ENCODE results near the gene OR5AL1. TPM values are rescaled to one million over a fixed set of nuclear protein-coding genes. Genes with fewer than 3 reads are reported as not detected.

The OR5AL1 gene
- not detected in 5 replicates for total RNA-seq (2022; extraction: Qiagen RNA extraction)

DNA sequence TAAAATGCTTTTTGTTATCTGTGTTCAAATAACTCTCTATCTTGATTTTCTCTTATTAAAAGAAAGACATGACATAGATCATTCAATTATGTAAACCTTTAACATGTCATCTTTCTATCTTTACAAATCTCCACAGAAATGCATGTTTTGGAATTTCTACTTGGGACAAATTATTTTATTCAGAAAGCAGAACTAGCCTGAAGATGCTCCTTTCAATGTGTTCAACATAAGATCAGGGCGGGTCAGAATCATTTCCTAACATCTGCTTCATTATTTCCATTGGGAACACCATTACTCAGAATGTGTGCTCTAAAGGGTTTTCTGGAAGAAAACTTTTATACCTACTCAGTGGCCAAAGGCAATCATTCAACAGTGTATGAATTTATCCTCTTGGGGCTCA is at the start of gene OR5AL1:
Gene OR5AL1 (plus strand): TSS at position 301 of the 400 bp plus-strand sequence.

GRCh38 chr11:56375324-56375723 is 37.2 kb upstream of the OR5AL1 start, which contains the start of gene OR8U1:
OR8U1 (plus strand) TSS chr11:56375624; CDS start chr11:56375624, 0 bp downstream.

Other genes starting within 250 kb of the OR5AL1 start
- gene OR5J2, start 236.1 kb upstream of the OR5AL1 start, total RNA-seq (2022; extraction: Qiagen RNA extraction): not detected in 5 replicates
- gene OR5T2, start 178.4 kb upstream of the OR5AL1 start, total RNA-seq (2022; extraction: Qiagen RNA extraction): not detected in 5 replicates
- not detected in 5 replicates for gene OR5T3, start 160.4 kb upstream of the OR5AL1 start, total RNA-seq (2022; extraction: Qiagen RNA extraction)
- not detected in 5 replicates for gene OR5T1, start 138.5 kb upstream of the OR5AL1 start, total RNA-seq (2022; extraction: Qiagen RNA extraction)
- not detected in 5 replicates for gene OR8H1, start 120.4 kb upstream of the OR5AL1 start, total RNA-seq (2022; extraction: Qiagen RNA extraction)
- not detected in 5 replicates for gene OR8K3, start 97.6 kb upstream of the OR5AL1 start, total RNA-seq (2022; extraction: Qiagen RNA extraction)
- not detected in 5 replicates for gene OR8K1, start 66.7 kb upstream of the OR5AL1 start, total RNA-seq (2022; extraction: Qiagen RNA extraction)
- gene OR8J1, start 58.4 kb upstream of the OR5AL1 start, total RNA-seq (2022; extraction: Qiagen RNA extraction): not detected in 5 replicates
- not detected in 5 replicates for gene OR8U1, start 37.1 kb upstream of the OR5AL1 start, total RNA-seq (2022; extraction: Qiagen RNA extraction)
- not detected in 5 replicates for gene OR5M3, start 60.7 kb downstream of the OR5AL1 start, total RNA-seq (2022; extraction: Qiagen RNA extraction)
- gene OR5M8, start 78.7 kb downstream of the OR5AL1 start, total RNA-seq (2022; extraction: Qiagen RNA extraction): not detected in 5 replicates
- gene OR5M11, start 130.6 kb downstream of the OR5AL1 start, total RNA-seq (2022; extraction: Qiagen RNA extraction): not detected in 5 replicates
- not detected in 5 replicates for gene OR5M10, start 165.0 kb downstream of the OR5AL1 start, total RNA-seq (2022; extraction: Qiagen RNA extraction)
- gene OR5M1, start 202.2 kb downstream of the OR5AL1 start, total RNA-seq (2022; extraction: Qiagen RNA extraction): not detected in 5 replicates
- not detected in 5 replicates for gene OR5AP2, start 229.7 kb downstream of the OR5AL1 start, total RNA-seq (2022; extraction: Qiagen RNA extraction)

Data from A549 treated with Mapracorat at 1 μM for 4 hours (cell line).